Progenitor cell of endocrine pancreas (in vitro differentiated cells): ENCODE data around the gene NOG. TPM values are rescaled to one million over a fixed set of nuclear protein-coding genes. Genes with fewer than 3 reads are reported as not detected.
A peak's percentile ranks its signal among the peaks of the same experiment; 100 is the strongest.

Experiments used
- DNase-seq: peaks from one replicate; pipeline ENCODE4 v3.0.0; 2021; ENCODE audit warnings: low spot score; ENCODE audit not compliant: unreplicated experiment
- H3K27ac Mint-ChIP-seq: 2 replicates; pipeline ENCODE4 v1.8.0; 2021; ENCODE audit warnings: mild to moderate bottlenecking, moderate library complexity, mixed read lengths
- H3K27me3 Mint-ChIP-seq: 2 replicates; pipeline ENCODE4 v1.8.0; 2021; ENCODE audit warnings: mixed read lengths
- H3K36me3 Mint-ChIP-seq: 2 replicates; pipeline ENCODE4 v1.8.0; 2022; ENCODE audit warnings: mixed read lengths; ENCODE audit not compliant: insufficient read depth
- H3K4me1 Mint-ChIP-seq: 2 replicates; pipeline ENCODE4 v1.8.0; 2021; ENCODE audit warnings: low read depth, mixed read lengths
- H3K4me3 Mint-ChIP-seq: 2 replicates; pipeline ENCODE4 v1.8.0; 2021; ENCODE audit warnings: low read depth, mild to moderate bottlenecking, moderate library complexity, mixed read lengths
- H3K9me3 Mint-ChIP-seq: 2 replicates; pipeline ENCODE4 v1.8.0; 2021; ENCODE audit warnings: low read depth, mixed read lengths
- CTCF ChIP-seq: fragments of 200-600 bp; sonication (generic); IDR thresholded peaks from one replicate; pipeline ENCODE4 v1.5.0; 2021; ENCODE audit warnings: antibody characterized with exemption, mild to moderate bottlenecking; ENCODE audit not compliant: unreplicated experiment
- long read RNA-seq: library from polyadenylated mRNA; unstranded; transcript quantifications from one replicate; pipeline ENCODE4 v2.0.0, GENCODE V29; 2020
- total RNA-seq: library from RNA; stranded (reverse); gene quantifications from 2 replicates; pipeline ENCODE4 v1.2.1, GENCODE V29; 2021

The NOG gene
- total RNA-seq, result 0.24 and 0.55 TPM in 2 replicates
- long read RNA-seq, result 0 reads

DNA sequence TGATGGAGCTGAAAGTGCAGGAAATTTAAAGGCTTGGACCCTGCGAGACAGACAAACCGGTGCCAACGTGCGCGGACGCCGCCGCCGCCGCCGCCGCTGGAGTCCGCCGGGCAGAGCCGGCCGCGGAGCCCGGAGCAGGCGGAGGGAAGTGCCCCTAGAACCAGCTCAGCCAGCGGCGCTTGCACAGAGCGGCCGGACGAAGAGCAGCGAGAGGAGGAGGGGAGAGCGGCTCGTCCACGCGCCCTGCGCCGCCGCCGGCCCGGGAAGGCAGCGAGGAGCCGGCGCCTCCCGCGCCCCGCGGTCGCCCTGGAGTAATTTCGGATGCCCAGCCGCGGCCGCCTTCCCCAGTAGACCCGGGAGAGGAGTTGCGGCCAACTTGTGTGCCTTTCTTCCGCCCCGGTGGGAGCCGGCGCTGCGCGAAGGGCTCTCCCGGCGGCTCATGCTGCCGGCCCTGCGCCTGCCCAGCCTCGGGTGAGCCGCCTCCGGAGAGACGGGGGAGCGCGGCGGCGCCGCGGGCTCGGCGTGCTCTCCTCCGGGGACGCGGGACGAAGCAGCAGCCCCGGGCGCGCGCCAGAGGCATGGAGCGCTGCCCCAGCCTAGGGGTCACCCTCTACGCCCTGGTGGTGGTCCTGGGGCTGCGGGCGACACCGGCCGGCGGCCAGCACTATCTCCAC is at the start of gene NOG:
NOG (plus strand) TSS at position 54 of the 674 bp plus-strand sequence; CDS start at position 579, 525 bp downstream.
- Mint-ChIP-seq H3K9me3 (no peaks in the 10 kb centered on the region), H3K4me3 (peak within 1 kb of the TSS; percentile 74), H3K27me3 (peaks cover 71% of the 10 kb centered on the region), H3K27ac (peak within 1 kb of the TSS; percentile 56), H3K36me3 (no peaks in the 10 kb centered on the region), H3K4me1 (peaks cover 13% of the 10 kb centered on the region)
- peak; percentile 9 for TF ChIP-seq CTCF
- peak; percentile 52 for DNase-seq

- Mint-ChIP-seq H3K36me3 (no peaks in the 10 kb centered on the region), H3K27me3 (peaks cover 5% of the 10 kb centered on the region), H3K4me3 (no peak overlapping the region), H3K9me3 (no peaks in the 10 kb centered on the region), H3K27ac (no peak overlapping the region), H3K4me1 (peaks cover 10% of the 10 kb centered on the region)
- DNase-seq, result no peak
- no peak for TF ChIP-seq CTCF
Measured at GRCh38 chr17:56545106-56545505, 48.4 kb upstream of the NOG start.

DNA sequence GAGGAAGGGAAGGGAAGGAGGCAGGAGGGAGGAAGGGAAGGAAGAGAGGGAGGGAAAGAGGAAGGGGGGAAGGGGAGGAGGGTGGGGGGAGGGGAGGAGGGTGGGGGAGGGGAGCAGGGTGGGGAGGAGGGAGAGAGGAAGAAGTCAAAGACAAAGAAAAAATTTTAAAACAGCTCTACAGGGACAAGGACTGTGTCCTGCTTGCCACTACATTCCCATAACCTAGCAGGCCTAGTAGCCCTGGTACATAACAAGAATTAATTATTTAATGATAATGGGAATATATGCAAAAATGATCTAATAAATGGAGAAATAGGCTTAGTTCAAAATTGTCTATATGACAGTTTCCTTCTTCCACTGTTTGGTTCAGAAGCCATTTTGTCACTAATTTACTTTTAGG is 47.6 kb upstream of the NOG start:
- Mint-ChIP-seq H3K27ac (no peak overlapping the region), H3K27me3 (peaks cover 4% of the 10 kb centered on the region), H3K9me3 (no peaks in the 10 kb centered on the region), H3K36me3 (no peaks in the 10 kb centered on the region), H3K4me1 (peaks cover 10% of the 10 kb centered on the region), H3K4me3 (no peak overlapping the region)
- no peak for DNase-seq
- no peak for TF ChIP-seq CTCF

- Mint-ChIP-seq H3K9me3 (peaks cover 3% of the 10 kb centered on the region), H3K36me3 (no peaks in the 10 kb centered on the region), H3K4me3 (no peak overlapping the region), H3K27me3 (peaks cover 7% of the 10 kb centered on the region), H3K27ac (no peak overlapping the region), H3K4me1 (peaks cover 10% of the 10 kb centered on the region)
- no peak for DNase-seq
- TF ChIP-seq CTCF, result no peak
Measured at GRCh38 chr17:56548661-56549060, 44.8 kb upstream of the NOG start.

- Mint-ChIP-seq H3K27ac (no peak overlapping the region), H3K4me3 (no peak overlapping the region)
- no peak for DNase-seq
Measured at GRCh38 chr17:56549501-56549900, 44.0 kb upstream of the NOG start.

More at GRCh38 chr17:56549501-56549900, 44.0 kb upstream of the NOG start:
- H3K4me1 Mint-ChIP-seq, result peaks cover 8% of the 10 kb centered on the region
- H3K27me3 Mint-ChIP-seq, result peaks cover 7% of the 10 kb centered on the region
- no peak for TF ChIP-seq CTCF
- no peaks in the 10 kb centered on the region for H3K36me3 Mint-ChIP-seq
- H3K9me3 Mint-ChIP-seq, result peaks cover 3% of the 10 kb centered on the region
